ENCODE results near the gene TMEM267.
"Not testable (repeated sequence)": the region's sequence is repeated elsewhere in the genome, so short reads cannot be mapped to it uniquely, and the experiment has no call there.

Gene TMEM267

DNA sequence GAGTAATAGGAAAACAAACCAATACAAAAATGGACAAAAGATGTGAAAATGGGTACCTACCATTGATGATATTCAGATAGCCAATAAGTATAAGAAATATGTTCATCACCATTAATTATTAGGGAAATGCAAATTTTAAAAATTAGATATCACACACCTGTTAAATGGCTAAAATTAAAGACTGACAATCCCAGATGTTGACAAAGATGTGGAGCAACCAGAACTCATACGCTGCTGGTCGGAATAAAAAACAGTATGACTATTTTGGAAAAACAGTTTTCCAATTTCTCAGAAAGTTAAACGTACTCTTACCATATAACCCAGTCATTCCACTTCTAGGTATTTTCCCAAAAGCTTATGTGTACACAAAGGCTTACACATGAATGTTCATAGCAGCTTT, 27.1 kb downstream of the TMEM267 start:
- no peak for DNase-seq

DNA sequence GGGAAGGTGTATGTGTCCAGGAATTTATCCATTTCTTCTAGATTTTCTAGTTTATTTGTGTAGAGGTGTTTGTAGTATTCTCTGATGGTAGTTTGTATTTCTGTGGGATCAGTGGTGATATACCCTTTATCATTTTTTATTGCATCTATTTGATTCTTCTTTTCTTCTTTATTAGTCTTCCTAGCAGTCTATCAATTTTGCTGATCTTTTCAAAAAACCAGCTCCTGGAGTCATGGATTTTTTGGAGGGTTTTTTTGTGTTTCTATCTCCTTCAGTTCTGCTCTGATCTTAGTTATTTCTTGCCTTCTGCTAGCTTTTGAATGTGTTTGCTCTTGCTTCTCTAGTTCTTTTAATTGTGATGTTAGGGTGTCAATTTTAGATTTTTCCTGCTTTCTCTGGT, 42.1 kb downstream of the TMEM267 start:
- DNase-seq: not testable (repeated sequence)

DNA sequence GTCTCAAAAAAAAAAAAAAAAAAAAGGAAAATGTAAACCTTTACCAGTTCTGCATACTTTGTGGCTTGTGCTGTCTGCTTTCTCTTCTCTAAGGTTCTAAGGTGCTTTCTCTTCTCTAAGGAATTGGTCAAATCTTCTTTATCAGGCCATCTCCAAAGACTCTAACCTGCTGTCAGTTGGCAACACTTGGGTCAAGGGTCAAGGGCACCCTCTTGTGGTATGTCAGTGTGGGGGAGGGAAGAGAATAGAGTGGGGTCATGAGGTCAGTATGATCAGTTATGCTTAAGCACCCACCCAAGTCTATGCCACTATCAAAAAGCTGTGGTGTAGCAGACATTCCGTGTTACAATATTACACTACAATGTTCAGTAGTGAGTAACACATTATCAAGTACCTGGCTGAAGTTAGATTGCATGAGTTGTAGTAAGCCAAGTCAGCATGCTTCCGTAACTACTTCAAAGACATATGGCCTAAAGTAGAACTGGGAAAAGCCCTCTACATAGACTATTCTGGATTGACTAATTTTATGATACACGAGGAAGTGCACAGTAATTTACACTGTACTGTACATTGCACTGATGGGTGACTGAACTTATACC, 46.5 kb downstream of the TMEM267 start:
- no peak for DNase-seq

DNA sequence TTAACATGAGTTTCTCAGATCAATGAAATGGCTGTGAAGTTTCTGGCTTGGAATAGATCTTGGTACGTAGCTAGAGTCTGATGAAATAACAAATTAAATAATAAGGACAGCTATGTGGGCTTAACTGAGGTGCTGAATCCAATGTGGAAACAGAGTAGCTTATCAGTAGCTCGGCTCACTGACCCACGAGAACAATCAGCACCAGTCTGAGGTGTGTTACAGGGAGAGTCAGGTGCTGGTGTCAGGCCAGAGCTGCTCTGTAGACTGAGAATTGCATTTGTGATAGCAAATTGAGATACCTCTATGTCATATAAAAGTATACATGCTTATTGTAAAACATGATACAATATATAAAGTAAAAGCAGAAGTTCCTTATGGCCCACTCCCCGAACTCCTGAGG, 50.3 kb downstream of the TMEM267 start:
- no peak for DNase-seq

DNA sequence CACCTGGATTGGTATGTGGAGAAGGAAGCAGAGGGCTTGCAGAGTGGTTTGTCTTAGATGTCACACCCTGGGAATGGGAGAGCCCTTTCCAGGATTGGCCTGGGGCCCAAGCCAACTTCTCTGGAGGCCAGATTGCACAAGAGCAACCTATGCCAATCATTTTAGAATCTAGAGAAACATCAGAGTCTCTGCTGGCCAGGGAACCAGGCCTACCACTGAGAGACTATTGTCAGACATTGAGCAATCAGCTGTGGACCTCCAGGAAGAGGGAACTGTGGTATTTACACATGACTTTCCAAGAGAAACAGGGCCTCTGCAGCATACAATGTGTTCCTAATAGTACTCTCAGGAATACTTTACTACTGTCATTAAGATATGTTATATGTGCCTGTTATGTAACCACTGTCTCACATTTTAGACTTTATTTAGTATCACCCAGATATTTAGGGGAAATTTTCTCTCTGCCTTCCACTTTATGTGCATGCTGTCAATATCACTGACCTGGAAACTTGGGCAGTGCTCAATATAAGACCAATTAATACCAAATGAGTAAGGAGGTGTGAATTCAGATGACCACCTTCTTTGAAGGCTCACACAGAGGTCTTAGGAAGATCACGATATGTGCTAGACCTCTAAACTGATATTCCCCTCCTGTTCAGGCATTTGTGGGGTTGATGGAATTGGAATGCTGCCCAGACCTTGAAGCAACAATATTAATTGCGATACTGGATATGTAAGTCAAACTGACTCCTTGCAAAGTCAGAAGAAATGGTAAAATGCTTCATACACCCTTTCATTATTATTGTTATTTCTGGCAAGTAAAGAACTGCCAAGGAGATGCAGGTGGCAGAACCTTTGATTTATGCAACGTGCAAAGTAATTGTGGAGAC, 50.9 kb downstream of the TMEM267 start:
- DNase-seq: no peak

DNA sequence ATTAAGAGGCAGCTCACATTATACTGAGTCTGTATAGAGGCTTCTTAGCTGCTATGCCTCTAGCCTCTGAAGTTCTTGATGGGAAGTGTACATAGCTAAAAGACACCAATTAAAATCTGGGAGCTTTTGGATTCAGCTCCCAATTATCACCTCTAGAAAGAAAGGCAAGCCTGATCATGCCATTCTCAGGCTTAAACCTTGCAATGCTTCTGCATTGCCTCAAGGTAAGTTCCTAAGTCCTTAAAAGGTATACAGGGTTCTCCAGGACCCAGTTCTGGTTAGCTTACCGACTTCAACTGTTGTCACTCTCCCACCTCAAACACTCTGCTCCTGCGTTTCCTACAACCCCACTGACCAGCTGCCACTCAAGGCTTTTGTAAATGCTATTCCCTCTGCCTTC, 54.0 kb downstream of the TMEM267 start:
- DNase-seq: no peak

DNA sequence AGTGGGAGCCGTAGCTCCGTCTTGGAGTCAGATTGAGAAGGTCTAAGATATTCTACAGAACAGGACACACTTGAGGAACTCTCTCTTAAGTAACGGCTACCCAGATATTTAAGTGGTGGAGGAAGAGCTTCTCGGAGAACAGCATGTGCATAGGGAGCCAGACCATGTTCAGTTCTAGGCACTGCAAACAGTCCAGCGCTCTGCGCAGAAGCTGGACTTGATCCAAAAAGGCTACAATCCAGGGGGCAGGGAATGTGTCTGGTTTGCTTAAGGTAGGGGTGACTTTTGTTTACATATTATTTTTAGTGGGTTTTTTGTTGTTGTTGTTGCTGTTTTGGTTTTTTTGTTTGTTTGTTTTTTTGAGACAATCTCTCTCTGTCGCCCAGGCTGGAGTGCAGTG, 54.6 kb downstream of the TMEM267 start:
- no peak for DNase-seq

DNA sequence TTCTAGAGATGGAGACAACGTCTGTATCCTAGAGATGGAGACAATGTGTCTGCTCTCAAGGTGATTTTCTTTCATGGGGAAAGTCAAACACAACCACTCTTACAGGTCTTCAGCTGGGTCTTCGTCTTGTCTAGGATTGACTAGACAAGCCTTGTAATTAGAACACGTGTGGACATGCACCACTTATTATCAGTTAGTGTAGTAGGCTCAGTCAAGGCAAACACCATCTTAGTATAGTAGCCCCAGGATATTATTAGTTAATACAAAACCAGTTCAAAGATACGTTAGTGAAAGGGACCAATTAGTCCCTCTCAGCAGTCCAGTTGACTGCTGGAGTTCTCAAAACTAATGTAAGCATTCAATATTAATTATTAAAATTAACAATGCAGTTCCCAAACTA, 56.4 kb downstream of the TMEM267 start:
- DNase-seq: no peak

DNA sequence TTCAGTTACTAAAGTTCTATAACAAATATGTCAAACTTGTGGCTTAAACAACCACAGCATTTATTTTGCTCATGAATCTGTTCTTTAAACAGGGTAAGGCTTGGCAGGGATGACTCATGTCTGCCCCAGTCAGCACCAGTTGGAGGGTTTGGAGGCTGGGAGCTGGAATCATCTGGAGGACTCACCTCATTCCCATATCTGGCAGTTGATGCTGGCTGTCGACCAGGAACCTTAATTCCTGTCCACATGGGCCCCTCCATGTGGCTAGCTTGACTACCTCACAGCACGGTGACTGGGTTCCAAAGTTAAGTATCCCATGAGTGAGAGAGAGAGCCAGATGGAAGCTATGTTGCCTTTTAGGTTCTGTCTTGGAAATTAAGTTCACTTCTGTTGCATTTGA, 57.7 kb downstream of the TMEM267 start:
- no peak for DNase-seq

DNA sequence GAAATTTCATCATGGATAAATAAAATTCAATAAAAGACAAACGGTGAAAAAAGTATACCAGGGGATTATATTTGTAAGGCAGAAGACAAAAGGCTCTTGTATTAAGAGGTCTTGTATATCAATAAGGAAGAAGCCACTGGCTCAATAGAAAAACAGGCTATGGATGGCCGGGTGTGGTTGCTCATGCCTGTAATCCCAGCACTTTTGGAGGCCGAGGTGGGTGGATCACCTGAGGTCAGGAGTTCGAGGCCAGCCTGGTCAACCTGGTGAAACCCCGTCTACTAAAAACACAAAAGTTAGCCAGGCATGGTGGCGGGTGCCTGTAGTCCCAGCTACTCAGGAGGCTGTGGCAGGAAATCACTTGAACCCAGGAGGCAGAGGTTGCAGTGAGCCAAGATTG, 60.6 kb downstream of the TMEM267 start:
- not testable (repeated sequence) for DNase-seq

DNA sequence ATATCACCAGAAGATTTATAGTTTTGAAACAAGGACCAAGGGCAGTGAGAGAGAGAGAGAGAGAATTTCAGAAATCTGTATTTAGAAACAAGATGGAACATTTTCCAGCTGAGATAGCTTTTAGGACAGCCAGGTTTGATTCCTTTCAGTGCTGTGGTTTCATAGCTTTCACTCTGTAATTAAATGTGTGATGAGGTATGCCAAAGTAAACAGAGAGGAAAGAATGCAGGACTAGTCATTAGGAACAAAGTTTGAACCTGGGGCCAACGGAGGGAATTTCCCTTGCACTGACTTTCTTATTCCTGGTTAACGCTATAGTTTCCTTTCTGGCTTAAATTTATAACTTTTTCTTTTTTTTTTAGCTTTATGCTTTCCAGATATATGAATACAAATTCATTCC, 61.5 kb downstream of the TMEM267 start:
- DNase-seq: no peak

DNA sequence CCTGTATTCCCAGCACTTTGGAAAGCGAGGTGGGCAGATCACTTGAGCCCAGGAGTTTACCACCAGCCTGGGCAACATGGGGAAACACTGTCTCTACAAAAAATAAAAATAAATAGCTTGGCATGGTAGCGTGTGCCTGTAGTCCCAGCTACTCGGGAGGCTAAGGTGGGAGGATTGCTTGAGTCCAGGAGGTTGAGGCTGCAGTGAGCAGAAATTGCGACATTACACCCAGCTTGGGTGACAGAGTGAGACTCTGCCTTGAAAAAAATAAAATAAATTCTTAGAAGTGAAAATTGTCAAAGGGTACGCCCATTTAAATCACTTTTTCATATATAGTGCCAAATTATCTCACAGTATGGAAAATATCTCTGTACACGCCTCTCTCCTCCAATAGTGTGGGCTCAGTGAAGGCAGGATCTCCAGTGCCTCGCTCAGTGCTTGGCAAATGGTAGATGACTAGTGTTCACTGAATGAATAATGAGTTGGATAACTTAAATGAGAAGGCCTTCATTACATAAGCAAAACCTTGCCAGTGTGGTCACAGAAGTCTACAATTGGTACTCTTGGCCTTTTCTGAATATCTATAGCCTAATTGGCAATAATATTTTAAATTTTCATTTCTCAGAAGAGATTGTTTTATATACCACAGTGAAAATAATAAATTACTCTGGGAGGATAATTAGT, 62.1 kb downstream of the TMEM267 start:
- DNase-seq: no peak

DNA sequence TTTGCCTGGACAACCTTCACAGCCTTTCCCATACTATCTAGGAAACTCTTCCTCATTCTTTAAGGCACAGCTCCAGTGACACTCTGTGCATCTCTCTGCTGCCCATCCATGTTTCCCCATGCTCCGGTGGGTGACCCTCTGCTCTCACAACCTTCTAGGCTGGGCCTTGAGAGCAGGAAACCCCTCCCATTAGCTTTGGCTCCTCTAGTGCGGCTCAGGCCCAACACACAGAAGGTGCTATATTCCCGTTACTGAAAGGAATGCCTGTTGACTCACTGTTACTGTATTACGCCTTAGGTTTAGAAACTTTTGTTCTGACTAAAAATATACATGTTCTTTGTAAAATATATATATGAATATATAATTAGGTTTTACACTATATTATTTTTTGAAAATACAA, 63.4 kb downstream of the TMEM267 start:
- no peak for DNase-seq

DNA sequence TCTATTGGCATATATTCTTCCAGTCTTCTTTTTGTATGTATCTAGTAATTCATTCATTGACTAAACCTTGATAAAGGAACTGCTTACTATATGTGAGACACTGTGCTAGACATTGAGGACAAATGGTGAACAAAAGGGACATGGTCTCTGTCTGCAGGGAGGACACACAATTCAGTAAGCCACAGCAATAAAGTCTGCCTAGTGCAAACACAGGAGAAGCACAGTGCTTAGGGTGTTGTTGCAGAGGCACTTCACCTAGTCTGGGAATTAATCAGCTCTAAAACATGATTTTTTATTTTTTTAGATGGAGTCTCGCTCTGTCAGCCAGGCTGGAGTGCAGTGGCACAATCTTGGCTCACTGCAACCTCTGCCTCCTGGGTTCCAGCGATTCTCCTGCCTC, 65.1 kb downstream of the TMEM267 start:
- no peak for DNase-seq

DNA sequence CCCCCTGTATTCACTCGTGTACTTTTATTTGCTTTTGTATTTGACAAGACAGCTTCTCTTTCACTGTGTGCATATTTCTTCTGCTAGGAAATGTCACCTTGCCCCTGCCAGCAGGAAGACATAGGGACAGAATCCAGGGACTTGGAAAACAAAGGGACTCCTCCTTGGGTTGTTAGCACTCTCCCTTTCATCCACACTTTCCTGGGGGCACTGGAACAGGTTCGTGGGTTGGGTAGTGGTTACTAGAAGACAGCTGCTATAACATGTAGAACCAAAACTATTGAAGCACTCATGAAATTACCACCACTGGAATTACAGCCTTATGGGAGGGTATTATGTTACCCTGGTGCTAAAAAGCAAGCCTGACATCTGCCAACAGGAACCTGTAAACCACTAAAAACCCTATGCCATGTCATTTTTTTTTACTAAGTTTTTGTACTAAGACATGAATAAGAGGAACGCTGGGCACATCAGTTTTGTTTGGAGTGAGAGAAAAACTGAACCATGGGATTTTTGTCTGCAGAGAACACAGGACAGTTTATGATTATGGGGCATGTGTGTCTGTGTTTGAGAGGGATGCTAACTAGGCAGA, 66.8 kb downstream of the TMEM267 start:
- DNase-seq: no peak

DNA sequence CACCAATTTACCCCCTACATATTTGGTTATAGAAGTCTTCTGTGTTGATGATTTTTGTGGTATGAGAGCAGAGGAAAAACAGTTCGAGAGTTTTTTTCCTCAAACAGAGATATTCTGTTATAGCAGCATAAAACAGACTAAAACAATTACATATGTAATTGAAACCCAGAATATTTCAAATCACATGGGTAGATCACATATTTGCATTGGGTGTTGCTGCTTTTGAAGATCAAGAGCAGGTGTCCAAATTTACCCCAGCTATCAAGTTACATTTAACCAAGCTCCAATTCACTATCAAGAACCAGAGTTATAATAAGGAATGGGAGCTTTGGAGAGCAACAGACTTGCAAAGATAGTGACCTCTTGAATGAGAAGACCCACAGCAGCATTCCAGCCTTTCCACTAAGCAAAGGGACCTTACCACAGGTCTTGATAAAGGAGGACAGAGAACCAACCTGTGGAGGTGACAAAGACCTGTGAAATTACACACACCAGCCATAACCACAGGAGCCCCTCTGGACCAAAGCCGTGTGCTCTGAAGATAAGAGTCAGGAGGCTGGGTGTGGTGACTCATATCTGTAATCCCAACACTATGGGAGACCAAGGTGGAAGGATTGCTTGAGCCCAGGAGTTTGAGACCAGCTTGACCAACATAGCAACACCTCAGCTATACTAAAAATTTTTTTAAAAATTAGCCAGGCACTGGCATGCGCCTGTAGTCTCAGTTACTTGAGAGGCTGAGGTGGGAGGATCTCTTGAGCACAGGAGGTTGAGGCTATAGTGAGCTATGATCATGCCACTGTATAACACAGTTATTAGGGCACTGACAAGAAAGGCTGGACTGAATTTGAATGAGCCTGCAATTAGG, 67.5 kb downstream of the TMEM267 start:
- no peak for DNase-seq

DNA sequence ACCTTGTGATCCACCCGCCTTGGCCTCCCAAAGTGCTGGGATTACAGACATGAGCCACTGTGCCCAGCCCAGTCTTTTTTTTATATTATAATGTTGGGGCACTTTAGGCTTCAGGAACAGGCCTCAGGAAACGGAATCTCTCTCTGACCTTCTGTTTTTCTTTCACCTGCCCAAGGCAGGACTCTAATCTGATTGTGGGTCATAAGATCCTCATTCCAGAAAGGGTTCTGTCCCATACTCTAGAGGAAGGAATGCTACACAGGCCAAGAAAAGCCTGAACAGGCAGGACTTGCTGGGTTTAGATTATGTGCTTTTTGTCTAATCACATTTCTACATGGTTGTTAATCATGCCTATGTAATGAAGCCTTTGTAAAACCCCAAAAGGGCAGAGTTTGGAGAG, 69.7 kb downstream of the TMEM267 start:
- no peak for DNase-seq

DNA sequence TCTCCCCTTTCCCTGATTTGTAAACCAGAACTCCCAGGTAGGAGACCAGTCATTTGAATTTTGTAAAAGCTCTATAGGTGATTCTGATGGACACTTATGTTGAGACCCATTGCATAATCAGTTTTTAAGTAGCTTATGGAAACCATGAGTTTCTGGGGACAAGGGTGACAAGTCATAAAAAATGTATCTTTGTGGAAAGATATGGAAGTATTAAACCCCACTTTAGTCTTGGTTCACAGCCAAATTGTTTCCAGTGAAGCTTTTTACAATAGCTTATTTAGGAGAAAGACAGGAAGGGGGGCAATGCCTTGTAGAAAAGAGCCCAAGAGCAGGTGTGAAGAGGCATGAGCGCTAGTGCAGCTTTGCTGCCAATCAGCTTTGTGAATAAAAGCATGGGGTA, 71.0 kb downstream of the TMEM267 start:
- DNase-seq: no peak

DNA sequence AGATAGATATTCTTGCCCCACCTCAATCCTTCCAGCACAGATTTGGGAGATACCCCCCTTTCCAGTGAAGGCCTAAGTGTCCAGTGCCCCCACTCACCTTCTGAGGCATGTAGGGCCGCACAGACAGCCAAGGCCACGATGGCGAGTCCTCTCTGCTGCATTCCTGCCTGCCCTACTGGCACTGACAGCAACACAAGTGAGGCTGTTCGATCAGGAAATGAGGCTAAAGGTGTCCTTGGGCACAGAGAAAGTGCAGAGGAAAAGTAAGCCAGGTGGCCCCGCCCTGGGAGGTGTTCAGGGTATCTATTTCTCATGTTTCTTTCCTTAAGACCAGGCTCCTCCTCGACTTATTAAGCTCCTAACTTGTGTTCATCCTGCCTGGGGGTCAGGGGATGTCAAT, 71.5 kb downstream of the TMEM267 start, which contains the start of gene CCL28:
Gene CCL28 (minus strand): TSS at position 236 of the 400 bp plus-strand sequence. CDS start 75 bp downstream, at position 161.
- DNase-seq: no peak

DNA sequence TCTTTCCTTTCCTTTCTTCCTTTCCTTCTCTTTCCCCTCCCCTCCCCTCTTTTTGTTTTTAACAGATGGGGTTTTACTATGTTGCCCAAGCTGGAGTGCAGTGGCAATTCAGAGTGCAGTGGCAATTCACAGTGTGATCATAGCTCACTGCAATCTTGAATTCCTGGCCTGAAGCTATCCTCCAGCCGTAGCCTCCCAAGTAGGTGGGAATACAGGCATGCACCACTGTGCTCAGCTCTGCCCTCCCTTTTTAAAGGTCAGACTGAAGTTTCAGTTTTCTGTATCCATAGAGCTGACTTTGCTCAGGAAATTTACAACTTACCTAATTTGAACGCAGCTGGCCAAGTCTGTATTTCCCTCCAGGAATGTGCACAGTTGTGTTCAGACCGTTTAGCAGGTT, 72.2 kb downstream of the TMEM267 start:
- DNase-seq: no peak

DNA sequence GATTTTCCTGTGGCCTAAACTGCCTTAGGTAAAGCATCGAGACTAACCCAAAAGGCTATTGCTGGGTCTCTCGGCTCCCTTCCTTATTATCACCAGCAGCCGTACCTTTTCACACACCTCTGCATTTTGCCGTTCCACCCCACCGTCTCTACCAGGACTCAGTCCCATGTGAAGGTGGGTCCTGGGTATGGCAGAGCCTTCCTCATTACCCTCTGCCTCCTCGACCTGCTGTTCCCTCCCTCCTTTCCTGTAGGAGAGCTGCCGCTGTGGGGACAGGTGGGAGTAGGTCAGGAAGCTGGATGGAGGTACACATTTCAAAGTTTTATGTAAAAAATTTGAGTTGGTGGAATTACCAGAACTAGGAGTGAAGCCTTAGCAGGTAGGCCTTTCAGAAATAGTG, 73.3 kb downstream of the TMEM267 start:
- DNase-seq: no peak

DNA sequence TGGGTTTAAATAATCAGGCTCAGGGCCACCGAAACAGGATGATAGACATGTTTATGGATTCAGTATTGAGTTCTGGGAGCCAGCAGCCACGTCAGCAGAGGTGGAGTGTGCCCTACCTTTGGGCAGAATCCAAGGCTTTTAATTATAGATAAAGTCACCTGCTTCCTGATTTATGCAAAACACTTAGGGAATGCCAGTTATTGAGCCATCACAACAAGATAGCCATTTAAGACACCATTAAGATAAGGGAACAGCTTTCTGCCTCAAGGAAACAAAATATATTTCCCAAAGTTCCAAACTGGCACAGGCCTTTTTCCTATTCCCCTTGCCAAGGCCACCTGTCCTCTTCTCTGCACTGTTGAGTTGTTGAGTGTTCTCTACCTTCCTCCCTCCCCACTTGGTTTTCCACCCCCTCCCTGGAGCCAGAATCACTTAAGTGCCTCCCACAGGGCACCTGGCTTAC, 73.8 kb downstream of the TMEM267 start:
- no peak for DNase-seq
